HEK293 (cell line): ENCODE results near the gene P2RX4.

Experiments used
- CTCF ChIA-PET: fragments of 350-600 bp; formaldehyde crosslinking; extraction: SDS; loops from one replicate; lab custom pipeline; 2021; ENCODE audit warnings: antibody characterized with exemption; lab: Yijun Ruan, JAX
- POLR2A ChIA-PET: fragments of 300-600 bp; formaldehyde crosslinking; extraction: SDS; loops from one replicate; lab custom pipeline; 2020; ENCODE audit warnings: antibody characterized with exemption, inconsistent platforms; lab: Yijun Ruan, JAX
- H3K27ac ChIP-seq: fragments of 200-500 bp; sonication (Bioruptor generic); 2 replicates; pipeline ENCODE4 v1.5.1; 2014; ENCODE audit warnings: low read depth, low read length, control low read depth, inconsistent platforms; ENCODE audit errors: extremely low read depth
- H3K36me3 ChIP-seq, 2 experiments: fragments of 200-500 bp in 1 of 2; sonication (Bioruptor generic) in 1 of 2; 1 replicate in 1 of 2; 2 replicates in 1 of 2; pipeline ENCODE4 v1.5.1; 2014 to 2017; ENCODE audit warnings: inconsistent platforms in 2 of 2, low read length in 2 of 2; ENCODE audit not compliant: control insufficient read depth in 2 of 2, insufficient read depth in 1 of 2
- H3K4me1 ChIP-seq: fragments of 200-500 bp; sonication (Bioruptor generic); 2 replicates; pipeline ENCODE4 v1.5.1; 2014; ENCODE audit warnings: mild to moderate bottlenecking, low read length, inconsistent platforms; ENCODE audit not compliant: control insufficient read depth, insufficient read depth
- H3K4me3 ChIP-seq: 2 replicates; pipeline ENCODE4 v1.5.1; 2011; ENCODE audit warnings: low read depth, mild to moderate bottlenecking, control low read depth, low read length, moderate library complexity
- H3K9me3 ChIP-seq: fragments of 200-500 bp; sonication (Bioruptor generic); 2 replicates; pipeline ENCODE4 v1.5.1; 2014; ENCODE audit warnings: low read depth, low read length, inconsistent platforms; ENCODE audit not compliant: control insufficient read depth, insufficient read depth
- KLF16 ChIP-seq: fragments of 450-650 bp; formaldehyde crosslinking; IDR thresholded peaks from 2 replicates; pipeline ENCODE4 v1.5.1; 2017; ENCODE audit warnings: missing biosample characterization, missing genetic modification characterization
- MEIS1 ChIP-seq: sonication (generic); formaldehyde crosslinking; IDR thresholded peaks from 2 replicates; pipeline ENCODE4 v1.8.1; 2022; ENCODE audit warnings: missing genetic modification reagents, mild to moderate bottlenecking, borderline replicate concordance
- ZNF138 ChIP-seq: fragments of 450-650 bp; formaldehyde crosslinking; IDR thresholded peaks from 2 replicates; pipeline ENCODE4 v1.5.1; 2016; ENCODE audit warnings: missing biosample characterization, missing genetic modification characterization, borderline replicate concordance
- ZNF223 ChIP-seq: fragments of 450-650 bp; formaldehyde crosslinking; IDR thresholded peaks from 2 replicates; pipeline ENCODE4 v1.5.1; 2016; ENCODE audit warnings: missing biosample characterization, missing genetic modification characterization
- ZNF248 ChIP-seq: fragments of 450-650 bp; formaldehyde crosslinking; IDR thresholded peaks from 2 replicates; pipeline ENCODE4 v1.5.1; 2017; ENCODE audit warnings: missing biosample characterization, missing genetic modification characterization
- ZNF394 ChIP-seq: fragments of 450-650 bp; formaldehyde crosslinking; IDR thresholded peaks from 2 replicates; pipeline ENCODE4 v1.5.1; 2016; ENCODE audit warnings: missing biosample characterization, missing genetic modification characterization, mild to moderate bottlenecking, moderate library complexity, borderline replicate concordance
- ZNF585B ChIP-seq: fragments of 450-650 bp; formaldehyde crosslinking; IDR thresholded peaks from 2 replicates; pipeline ENCODE4 v1.5.1; 2016; ENCODE audit warnings: missing biosample characterization, missing genetic modification characterization
- TF ChIP-seq, protein P1 (sequence below): fragments of 450-650 bp; formaldehyde crosslinking; IDR thresholded peaks from 2 replicates; pipeline ENCODE4 v1.5.1; 2016; ENCODE audit warnings: missing biosample characterization, missing genetic modification characterization, low read depth
- TF ChIP-seq, protein P2 (sequence below): fragments of 450-650 bp; formaldehyde crosslinking; IDR thresholded peaks from 2 replicates; pipeline ENCODE4 v1.5.1; 2016; ENCODE audit warnings: missing biosample characterization, missing genetic modification characterization
- TF ChIP-seq, protein P3 (sequence below): fragments of 450-650 bp; formaldehyde crosslinking; IDR thresholded peaks from 2 replicates; pipeline ENCODE4 v1.5.1; 2016; ENCODE audit warnings: missing biosample characterization, missing genetic modification characterization
- TF ChIP-seq, protein P4 (sequence below): fragments of 450-650 bp; formaldehyde crosslinking; IDR thresholded peaks from 2 replicates; pipeline ENCODE4 v1.5.1; 2016; ENCODE audit warnings: missing biosample characterization, missing genetic modification characterization
- TF ChIP-seq, protein P5 (sequence below): fragments of 450-650 bp; formaldehyde crosslinking; IDR thresholded peaks from 2 replicates; pipeline ENCODE4 v1.5.1; 2016; ENCODE audit warnings: missing biosample characterization, missing genetic modification characterization
- TF ChIP-seq, protein P6 (sequence below): fragments of 450-650 bp; formaldehyde crosslinking; IDR thresholded peaks from 2 replicates; pipeline ENCODE4 v1.5.1; 2016; ENCODE audit warnings: missing biosample characterization, missing genetic modification characterization
- TF ChIP-seq, protein P7 (sequence below): fragments of 450-650 bp; formaldehyde crosslinking; conservative IDR thresholded peaks from 2 replicates; pipeline ENCODE4 v1.5.1; 2016; ENCODE audit warnings: low read depth, missing biosample characterization, missing genetic modification characterization

P2RX4 gene

DNA sequence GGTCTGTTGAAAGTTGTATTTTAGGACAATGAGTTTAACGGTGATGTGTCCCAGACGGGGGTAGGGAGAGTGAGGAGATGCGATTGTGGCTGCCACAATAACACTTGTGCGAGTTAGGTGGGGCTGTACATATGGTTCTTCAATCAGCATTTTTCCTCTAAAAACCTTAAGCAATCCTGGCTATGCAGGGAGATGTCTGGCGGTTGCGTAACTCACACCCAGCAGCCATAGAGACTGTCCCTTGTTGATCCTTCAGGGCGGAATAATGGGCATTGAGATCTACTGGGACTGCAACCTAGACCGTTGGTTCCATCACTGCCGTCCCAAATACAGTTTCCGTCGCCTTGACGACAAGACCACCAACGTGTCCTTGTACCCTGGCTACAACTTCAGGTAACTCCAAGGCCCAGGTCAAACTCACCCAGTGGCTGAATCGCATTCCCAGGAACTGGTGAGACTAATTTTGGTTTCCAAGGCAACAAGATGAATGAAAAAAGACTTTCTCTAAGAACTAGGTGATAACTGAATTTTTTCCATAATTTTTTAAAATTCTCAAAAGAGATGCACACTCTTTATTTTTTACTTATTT, 42.6 kb upstream of the P2RX4 start:
- ChIA-PET POLR2A (interaction anchor here (0.6 kb wide), 2 partner anchors 11 to 204 kb away, joined by 3 to 6 read pairs; no protein-coding TSS in a partner anchor), CTCF (no interaction called here)
- Histone ChIP-seq H3K4me1 (no peaks in the 10 kb centered on the region), H3K9me3 (no peaks in the 10 kb centered on the region), H3K4me3 (no peak overlapping the region), H3K27ac (no peak overlapping the region), H3K36me3 (no peaks in the 10 kb centered on the region)
- TF ChIP-seq, protein P1, sequence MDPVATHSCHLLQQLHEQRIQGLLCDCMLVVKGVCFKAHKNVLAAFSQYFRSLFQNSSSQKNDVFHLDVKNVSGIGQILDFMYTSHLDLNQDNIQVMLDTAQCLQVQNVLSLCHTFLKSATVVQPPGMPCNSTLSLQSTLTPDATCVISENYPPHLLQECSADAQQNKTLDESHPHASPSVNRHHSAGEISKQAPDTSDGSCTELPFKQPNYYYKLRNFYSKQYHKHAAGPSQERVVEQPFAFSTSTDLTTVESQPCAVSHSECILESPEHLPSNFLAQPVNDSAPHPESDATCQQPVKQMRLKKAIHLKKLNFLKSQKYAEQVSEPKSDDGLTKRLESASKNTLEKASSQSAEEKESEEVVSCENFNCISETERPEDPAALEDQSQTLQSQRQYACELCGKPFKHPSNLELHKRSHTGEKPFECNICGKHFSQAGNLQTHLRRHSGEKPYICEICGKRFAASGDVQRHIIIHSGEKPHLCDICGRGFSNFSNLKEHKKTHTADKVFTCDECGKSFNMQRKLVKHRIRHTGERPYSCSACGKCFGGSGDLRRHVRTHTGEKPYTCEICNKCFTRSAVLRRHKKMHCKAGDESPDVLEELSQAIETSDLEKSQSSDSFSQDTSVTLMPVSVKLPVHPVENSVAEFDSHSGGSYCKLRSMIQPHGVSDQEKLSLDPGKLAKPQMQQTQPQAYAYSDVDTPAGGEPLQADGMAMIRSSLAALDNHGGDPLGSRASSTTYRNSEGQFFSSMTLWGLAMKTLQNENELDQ (tag by site-specific recombination), result no peak
- TF ChIP-seq ZNF394 (tag by site-specific recombination) (no peak), ZNF223 (tag by site-specific recombination) (no peak), KLF16 (tag by site-specific recombination) (no peak), ZNF248 (tag by site-specific recombination) (no peak), ZNF585B (no peak), ZNF138 (tag by site-specific recombination) (no peak), MEIS1 (no peak)
- TF ChIP-seq, protein P2, sequence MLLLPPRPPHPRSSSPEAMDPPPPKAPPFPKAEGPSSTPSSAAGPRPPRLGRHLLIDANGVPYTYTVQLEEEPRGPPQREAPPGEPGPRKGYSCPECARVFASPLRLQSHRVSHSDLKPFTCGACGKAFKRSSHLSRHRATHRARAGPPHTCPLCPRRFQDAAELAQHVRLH, result no peak
- TF ChIP-seq, protein P3, sequence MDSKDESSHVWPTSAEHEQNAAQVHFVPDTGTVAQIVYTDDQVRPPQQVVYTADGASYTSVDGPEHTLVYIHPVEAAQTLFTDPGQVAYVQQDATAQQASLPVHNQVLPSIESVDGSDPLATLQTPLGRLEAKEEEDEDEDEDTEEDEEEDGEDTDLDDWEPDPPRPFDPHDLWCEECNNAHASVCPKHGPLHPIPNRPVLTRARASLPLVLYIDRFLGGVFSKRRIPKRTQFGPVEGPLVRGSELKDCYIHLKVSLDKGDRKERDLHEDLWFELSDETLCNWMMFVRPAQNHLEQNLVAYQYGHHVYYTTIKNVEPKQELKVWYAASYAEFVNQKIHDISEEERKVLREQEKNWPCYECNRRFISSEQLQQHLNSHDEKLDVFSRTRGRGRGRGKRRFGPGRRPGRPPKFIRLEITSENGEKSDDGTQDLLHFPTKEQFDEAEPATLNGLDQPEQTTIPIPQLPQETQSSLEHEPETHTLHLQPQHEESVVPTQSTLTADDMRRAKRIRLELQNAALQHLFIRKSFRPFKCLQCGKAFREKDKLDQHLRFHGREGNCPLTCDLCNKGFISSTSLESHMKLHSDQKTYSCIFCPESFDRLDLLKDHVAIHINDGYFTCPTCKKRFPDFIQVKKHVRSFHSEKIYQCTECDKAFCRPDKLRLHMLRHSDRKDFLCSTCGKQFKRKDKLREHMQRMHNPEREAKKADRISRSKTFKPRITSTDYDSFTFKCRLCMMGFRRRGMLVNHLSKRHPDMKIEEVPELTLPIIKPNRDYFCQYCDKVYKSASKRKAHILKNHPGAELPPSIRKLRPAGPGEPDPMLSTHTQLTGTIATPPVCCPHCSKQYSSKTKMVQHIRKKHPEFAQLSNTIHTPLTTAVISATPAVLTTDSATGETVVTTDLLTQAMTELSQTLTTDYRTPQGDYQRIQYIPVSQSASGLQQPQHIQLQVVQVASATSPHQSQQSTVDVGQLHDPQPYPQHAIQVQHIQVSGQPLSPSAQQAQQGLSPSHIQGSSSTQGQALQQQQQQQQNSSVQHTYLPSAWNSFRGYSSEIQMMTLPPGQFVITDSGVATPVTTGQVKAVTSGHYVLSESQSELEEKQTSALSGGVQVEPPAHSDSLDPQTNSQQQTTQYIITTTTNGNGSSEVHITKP (tag by site-specific recombination), result no peak
- TF ChIP-seq, protein P4, sequence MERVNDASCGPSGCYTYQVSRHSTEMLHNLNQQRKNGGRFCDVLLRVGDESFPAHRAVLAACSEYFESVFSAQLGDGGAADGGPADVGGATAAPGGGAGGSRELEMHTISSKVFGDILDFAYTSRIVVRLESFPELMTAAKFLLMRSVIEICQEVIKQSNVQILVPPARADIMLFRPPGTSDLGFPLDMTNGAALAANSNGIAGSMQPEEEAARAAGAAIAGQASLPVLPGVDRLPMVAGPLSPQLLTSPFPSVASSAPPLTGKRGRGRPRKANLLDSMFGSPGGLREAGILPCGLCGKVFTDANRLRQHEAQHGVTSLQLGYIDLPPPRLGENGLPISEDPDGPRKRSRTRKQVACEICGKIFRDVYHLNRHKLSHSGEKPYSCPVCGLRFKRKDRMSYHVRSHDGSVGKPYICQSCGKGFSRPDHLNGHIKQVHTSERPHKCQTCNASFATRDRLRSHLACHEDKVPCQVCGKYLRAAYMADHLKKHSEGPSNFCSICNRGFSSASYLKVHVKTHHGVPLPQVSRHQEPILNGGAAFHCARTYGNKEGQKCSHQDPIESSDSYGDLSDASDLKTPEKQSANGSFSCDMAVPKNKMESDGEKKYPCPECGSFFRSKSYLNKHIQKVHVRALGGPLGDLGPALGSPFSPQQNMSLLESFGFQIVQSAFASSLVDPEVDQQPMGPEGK, result no peak
- TF ChIP-seq, protein P5, sequence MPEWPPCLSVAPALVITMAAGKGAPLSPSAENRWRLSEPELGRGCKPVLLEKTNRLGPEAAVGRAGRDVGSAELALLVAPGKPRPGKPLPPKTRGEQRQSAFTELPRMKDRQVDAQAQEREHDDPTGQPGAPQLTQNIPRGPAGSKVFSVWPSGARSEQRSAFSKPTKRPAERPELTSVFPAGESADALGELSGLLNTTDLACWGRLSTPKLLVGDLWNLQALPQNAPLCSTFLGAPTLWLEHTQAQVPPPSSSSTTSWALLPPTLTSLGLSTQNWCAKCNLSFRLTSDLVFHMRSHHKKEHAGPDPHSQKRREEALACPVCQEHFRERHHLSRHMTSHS, result no peak
- TF ChIP-seq, protein P6, sequence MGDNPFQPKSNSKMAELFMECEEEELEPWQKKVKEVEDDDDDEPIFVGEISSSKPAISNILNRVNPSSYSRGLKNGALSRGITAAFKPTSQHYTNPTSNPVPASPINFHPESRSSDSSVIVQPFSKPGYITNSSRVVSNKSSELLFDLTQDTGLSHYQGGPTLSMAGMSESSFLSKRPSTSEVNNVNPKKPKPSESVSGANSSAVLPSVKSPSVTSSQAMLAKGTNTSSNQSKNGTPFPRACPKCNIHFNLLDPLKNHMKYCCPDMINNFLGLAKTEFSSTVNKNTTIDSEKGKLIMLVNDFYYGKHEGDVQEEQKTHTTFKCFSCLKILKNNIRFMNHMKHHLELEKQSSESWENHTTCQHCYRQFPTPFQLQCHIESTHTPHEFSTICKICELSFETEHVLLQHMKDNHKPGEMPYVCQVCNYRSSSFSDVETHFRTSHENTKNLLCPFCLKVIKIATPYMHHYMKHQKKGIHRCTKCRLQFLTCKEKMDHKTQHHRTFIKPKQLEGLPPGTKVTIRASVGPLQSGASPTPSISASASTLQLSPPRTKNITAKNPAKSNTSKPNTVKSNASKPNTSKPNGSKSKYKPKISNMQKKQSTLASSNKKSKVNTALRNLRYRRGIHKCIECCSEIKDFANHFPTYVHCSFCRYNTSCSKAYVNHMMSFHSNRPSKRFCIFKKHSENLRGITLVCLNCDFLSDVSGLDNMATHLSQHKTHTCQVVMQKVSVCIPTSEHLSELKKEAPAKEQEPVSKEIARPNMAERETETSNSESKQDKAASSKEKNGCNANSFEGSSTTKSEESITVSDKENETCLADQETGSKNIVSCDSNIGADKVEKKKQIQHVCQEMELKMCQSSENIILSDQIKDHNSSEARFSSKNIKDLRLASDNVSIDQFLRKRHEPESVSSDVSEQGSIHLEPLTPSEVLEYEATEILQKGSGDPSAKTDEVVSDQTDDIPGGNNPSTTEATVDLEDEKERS (tag by site-specific recombination), result no peak
- TF ChIP-seq, protein P7, sequence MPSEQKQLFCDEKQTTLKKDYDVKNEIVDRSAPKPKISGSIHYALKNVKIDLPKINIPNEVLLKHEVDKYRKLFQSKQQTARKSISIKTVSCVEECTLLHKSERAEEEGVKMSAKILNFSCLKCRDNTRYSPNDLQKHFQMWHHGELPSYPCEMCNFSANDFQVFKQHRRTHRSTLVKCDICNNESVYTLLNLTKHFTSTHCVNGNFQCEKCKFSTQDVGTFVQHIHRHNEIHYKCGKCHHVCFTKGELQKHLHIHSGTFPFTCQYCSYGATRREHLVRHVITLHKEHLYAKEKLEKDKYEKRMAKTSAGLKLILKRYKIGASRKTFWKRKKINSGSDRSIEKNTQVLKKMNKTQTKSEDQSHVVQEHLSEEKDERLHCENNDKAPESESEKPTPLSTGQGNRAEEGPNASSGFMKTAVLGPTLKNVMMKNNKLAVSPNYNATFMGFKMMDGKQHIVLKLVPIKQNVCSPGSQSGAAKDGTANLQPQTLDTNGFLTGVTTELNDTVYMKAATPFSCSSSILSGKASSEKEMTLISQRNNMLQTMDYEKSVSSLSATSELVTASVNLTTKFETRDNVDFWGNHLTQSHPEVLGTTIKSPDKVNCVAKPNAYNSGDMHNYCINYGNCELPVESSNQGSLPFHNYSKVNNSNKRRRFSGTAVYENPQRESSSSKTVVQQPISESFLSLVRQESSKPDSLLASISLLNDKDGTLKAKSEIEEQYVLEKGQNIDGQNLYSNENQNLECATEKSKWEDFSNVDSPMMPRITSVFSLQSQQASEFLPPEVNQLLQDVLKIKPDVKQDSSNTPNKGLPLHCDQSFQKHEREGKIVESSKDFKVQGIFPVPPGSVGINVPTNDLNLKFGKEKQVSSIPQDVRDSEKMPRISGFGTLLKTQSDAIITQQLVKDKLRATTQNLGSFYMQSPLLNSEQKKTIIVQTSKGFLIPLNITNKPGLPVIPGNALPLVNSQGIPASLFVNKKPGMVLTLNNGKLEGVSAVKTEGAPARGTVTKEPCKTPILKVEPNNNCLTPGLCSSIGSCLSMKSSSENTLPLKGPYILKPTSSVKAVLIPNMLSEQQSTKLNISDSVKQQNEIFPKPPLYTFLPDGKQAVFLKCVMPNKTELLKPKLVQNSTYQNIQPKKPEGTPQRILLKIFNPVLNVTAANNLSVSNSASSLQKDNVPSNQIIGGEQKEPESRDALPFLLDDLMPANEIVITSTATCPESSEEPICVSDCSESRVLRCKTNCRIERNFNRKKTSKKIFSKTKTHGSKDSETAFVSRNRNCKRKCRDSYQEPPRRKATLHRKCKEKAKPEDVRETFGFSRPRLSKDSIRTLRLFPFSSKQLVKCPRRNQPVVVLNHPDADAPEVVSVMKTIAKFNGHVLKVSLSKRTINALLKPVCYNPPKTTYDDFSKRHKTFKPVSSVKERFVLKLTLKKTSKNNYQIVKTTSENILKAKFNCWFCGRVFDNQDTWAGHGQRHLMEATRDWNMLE (tag by site-specific recombination), result no peak
